Ovary (tissue), 3 donors: ENCODE results near the gene HMGN3.

Experiments
- EP300 ChIP-seq: sonication (generic); formaldehyde crosslinking; IDR thresholded peaks from one replicate; pipeline ENCODE4 v1.6.1; 2017; ENCODE audit warnings: antibody characterized with exemption
- POLR2A ChIP-seq: fragments of 450-650 bp; IDR thresholded peaks from one replicate; pipeline ENCODE4 v1.6.1; 2017; ENCODE audit warnings: antibody characterized with exemption, mild to moderate bottlenecking, moderate library complexity
- TF ChIP-seq, protein P1 (sequence below), 3 donors: fragments of 450-650 bp in 2 of 3; fragments of 200-600 bp in 1 of 3; IDR thresholded peaks; one replicate each; pipeline versions ENCODE4 v1.5.1 to v1.8.0; 2016 to 2022; ENCODE audit warnings: antibody characterized with exemption in 3 of 3, mild to moderate bottlenecking in 1 of 3
- donor health status: DM: no; HTN: no; CAD: no.

DNA sequence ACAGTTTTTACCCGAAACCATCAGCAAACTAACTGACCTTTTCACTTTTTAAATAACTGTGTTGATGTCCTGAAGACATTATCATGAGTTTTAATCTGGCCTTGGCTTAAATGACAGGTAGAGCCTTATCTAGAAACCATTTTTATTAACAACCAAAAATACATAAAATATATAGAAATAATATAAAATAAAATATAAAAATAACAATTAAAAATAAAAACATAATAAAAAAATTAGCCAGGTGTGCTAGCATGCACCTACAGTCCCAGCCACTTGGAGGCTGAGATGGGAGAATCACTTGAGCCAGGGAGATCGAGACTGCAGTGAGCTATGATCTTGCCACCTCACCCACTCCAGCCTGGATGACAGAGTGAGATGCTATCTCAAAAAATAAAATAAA is 21.6 kb downstream of the HMGN3 start:
- TF ChIP-seq POLR2A = no peak
- TF ChIP-seq, protein P1, sequence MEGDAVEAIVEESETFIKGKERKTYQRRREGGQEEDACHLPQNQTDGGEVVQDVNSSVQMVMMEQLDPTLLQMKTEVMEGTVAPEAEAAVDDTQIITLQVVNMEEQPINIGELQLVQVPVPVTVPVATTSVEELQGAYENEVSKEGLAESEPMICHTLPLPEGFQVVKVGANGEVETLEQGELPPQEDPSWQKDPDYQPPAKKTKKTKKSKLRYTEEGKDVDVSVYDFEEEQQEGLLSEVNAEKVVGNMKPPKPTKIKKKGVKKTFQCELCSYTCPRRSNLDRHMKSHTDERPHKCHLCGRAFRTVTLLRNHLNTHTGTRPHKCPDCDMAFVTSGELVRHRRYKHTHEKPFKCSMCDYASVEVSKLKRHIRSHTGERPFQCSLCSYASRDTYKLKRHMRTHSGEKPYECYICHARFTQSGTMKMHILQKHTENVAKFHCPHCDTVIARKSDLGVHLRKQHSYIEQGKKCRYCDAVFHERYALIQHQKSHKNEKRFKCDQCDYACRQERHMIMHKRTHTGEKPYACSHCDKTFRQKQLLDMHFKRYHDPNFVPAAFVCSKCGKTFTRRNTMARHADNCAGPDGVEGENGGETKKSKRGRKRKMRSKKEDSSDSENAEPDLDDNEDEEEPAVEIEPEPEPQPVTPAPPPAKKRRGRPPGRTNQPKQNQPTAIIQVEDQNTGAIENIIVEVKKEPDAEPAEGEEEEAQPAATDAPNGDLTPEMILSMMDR (IDR thresholded peaks at IDR 0.05) = no peak
- no peak for TF ChIP-seq EP300
